GM19025 (cell line): Measurements from ENCODE around the gene APOC1.
"Not testable (repeated sequence)": the region's sequence is repeated elsewhere in the genome, so short reads cannot be mapped to it uniquely, and the experiment has no call there.

Experiments
- ATAC-seq: cut with Tn5 transposase; IDR thresholded peaks from one replicate; pipeline ENCODE4 v1.9.1; 2021; ENCODE audit warnings: mild to moderate bottlenecking, low read depth, moderate library complexity; ENCODE audit not compliant: unreplicated experiment

The APOC1 gene

DNA sequence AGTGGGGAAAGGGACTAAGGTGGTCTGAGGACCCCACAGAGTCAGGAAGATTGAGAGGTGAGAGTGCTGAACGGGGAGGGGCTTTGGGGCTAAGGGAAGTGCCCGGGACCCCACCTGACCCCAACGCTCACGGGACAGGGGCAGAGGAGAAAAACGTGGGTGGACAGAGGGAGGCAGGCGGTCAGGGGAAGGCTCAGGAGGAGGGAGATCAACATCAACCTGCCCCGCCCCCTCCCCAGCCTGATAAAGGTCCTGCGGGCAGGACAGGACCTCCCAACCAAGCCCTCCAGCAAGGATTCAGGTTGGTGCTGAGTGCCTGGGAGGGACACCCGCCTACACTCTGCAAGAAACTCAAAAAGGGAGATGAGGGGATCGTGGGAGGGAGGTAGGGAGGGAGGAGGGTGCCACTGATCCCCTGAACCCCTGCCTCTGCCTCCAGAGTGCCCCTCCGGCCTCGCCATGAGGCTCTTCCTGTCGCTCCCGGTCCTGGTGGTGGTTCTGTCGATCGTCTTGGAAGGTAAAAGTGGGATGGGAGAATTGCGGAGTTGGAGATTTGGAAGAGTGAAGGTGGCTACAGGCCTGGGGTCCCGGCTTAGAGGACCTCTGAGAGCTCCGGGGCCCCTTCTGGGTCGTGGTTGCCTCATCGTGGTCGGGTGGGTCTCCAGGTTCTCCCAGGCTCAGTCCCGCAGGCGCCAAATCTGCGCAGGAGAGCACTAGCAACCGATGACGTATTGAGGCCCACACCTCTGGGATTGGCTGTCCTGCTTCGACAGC, at the start of gene APOC1:
Gene APOC1, plus strand, starts transcription at position 176 of the 774 bp plus-strand sequence. Its CDS starts 284 bp downstream, at position 460.
- peak; percentile 80 for ATAC-seq

DNA sequence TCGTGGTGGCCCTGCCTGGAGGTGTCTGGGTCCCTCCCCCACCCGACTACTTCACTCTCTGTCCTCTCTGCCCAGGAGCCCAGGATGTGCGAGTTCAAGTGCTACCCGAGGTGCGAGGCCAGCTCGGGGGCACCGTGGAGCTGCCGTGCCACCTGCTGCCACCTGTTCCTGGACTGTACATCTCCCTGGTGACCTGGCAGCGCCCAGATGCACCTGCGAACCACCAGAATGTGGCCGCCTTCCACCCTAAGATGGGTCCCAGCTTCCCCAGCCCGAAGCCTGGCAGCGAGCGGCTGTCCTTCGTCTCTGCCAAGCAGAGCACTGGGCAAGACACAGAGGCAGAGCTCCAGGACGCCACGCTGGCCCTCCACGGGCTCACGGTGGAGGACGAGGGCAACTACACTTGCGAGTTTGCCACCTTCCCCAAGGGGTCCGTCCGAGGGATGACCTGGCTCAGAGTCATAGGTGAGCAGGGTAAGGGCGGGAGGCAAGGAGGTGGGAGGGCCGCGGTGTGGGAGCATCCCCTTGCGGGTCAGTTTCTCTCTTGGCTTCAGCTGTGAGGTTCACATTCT, 49.1 kb upstream of the APOC1 start:
- no peak for ATAC-seq

DNA sequence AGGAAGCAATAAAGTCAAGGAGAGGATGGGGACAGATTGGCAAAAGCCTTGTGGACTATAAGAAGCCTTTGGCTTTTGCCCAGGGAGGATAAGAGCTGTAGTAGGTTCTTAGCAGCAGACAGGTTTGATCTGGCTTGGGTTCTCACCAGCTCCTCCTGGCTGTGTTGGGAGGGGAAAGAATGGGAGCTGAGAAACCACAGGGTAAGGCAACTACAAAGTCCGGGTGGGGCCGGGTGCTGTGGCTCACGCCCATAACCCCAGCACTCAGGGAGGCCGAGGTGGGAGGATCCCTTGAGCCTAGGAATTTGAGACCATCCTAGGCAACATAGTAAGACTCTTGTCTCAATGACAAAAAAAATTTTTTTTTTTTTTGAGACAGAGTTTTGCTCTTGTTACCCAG, 47.7 kb upstream of the APOC1 start:
- ATAC-seq = no peak

DNA sequence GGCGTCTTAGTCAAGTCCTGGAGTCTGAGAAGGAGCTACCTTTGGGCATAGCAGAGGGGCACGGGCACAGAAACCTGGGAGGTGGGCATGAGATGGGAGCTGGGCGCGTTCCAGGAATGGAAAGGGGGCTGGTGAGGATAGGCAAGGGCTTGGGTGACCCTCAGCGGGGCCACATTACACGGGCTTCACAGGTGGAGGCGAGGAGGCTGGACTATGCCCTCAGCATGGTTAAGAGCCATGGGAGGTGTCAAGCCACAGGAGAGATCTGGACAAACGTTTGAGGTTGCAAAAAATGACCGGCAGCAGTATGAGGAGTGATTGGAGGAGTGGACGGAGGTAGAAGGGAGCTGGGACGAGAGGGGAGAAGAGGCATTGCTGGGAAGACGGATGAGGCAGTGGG, 46.8 kb upstream of the APOC1 start:
- no peak for ATAC-seq

DNA sequence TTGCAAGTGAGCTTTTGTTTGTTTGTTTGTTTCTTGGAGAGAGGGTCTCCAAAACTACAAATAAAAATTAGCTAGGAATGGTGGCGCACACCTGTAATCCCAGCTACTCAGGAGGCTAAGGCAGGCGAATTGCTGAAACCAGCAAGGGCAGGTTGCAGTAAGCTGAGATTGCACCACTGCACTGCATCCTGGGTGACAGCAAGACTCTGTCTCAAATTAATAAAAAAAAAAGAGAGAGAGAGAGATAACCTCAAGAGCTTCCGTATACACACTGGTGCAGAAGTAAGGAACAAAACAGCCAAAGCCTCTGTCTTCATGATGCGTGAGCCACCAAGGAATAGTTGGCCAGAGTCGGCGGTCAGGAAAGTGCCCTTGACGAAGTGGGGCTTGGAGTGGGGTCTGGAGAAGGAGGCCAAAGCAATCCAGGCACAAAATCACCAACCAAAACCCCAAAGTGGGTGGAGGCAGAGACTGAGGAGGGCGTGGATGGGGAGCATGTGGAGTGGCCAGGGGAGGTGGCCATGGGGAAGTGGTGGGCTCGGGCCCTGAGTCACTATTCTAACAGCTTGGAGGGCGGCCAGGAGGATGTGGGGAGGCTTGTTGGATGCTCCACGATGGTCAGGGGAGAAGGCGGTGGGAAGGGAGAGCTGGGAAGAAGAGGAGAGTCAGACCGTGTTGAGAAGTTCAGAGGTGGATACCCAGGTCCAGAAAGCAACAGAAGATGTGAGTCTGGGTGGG, 44.5 kb upstream of the APOC1 start:
- no peak for ATAC-seq

DNA sequence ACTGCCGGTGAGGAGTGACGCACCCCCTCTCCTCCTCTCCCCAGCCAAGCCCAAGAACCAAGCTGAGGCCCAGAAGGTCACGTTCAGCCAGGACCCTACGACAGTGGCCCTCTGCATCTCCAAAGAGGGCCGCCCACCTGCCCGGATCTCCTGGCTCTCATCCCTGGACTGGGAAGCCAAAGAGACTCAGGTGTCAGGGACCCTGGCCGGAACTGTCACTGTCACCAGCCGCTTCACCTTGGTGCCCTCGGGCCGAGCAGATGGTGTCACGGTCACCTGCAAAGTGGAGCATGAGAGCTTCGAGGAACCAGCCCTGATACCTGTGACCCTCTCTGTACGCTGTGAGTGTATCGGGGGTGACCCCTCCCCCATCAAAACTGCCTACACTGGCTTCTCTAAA, 42.6 kb upstream of the APOC1 start:
- no peak for ATAC-seq

DNA sequence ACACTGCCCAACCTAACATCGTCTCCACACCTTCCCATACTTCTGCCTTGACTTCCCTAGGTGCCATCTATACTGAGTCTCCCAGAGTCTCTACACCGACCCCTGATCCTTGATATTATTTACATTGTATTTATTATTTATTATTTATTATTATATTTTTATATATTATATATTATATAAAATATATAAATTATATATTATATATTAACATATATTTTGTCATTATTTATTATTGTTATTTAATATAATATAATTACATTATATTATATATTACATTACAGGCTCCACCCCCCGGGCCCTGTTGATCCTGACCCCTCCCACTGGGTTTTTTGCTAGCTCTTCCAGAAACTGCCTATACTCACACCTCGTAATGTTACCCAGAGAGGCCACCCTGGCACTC, 41.7 kb upstream of the APOC1 start:
- ATAC-seq = no peak

DNA sequence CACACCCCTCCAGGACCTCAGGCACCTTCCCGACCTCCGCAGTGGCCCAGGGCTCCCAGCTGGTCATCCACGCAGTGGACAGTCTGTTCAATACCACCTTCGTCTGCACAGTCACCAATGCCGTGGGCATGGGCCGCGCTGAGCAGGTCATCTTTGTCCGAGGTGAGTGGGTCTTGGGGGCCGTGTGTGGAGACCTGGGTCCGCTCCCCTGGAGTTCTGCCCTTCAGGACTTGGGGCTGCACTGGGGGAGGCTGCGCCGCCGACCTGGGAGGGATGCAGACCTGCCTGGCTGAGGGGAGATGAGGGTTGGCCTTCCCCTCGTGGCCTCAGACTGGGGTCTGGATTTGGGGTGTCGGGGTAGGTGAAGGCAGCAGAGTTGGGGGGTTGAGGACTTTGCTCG, 40.1 kb upstream of the APOC1 start:
- no peak for ATAC-seq

DNA sequence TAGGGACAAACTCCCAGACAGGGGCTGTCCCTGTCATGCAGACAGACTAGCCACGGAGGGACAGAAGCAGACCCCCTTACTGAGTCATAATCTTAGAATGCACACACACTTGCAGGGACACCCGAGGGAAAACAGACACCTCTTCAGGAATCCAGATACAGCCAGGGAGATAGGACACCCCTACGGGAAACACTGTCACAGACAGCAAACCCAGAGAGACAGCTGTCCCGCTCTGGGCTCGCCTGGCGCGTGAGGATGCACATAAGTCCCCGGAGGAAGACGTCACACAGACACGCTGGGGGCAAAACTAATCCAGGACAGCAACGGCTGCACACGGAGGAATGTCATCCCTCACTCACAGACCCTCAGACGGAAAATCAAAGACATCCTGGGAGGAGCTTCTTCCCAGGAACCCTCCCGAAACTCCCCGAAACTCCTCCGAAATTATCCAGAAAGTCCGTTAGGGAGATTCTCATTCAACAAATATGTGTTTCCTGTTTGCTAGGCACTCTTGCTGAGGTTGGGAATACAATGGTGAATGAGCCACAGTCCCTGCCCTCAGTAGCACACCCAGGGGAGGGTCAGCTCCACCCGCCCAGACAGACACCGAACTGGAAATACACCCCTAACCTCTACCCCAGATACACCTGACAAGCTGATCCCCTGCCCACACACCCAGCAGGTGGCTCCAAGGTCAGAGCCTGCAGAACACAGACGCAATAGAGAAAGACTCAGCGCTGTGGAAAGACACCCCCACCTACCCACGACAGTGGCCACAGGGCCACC, 38.5 kb upstream of the APOC1 start:
- no peak for ATAC-seq

DNA sequence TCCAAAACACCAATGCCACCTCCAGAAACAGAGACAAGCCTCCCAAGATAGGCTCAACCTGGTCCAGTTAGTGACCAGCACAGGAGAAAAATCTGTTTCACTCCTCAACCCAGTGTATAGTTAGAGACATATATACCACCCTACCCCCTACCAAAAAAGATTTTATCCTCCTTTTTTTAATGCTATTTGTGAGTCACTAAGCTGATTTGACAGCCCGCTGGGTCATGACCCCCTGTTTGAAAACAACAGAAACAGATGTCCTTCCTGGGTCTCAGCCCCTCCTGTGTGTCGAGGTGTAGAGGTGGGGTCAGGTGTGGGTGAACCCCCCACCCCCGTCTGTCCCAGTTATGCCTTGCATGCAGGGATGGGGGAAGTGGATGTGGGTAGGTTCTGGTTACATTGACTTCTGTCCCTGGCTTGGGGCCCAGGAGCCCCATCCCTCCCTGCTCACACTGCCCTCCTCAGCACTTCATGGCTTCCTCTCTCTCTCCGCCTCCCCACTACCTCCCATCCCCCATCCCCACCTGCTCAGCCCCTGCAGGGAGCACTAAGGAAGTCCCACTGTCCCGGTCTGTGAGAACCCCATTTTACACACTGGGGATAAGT, 37.4 kb upstream of the APOC1 start:
- no peak for ATAC-seq

DNA sequence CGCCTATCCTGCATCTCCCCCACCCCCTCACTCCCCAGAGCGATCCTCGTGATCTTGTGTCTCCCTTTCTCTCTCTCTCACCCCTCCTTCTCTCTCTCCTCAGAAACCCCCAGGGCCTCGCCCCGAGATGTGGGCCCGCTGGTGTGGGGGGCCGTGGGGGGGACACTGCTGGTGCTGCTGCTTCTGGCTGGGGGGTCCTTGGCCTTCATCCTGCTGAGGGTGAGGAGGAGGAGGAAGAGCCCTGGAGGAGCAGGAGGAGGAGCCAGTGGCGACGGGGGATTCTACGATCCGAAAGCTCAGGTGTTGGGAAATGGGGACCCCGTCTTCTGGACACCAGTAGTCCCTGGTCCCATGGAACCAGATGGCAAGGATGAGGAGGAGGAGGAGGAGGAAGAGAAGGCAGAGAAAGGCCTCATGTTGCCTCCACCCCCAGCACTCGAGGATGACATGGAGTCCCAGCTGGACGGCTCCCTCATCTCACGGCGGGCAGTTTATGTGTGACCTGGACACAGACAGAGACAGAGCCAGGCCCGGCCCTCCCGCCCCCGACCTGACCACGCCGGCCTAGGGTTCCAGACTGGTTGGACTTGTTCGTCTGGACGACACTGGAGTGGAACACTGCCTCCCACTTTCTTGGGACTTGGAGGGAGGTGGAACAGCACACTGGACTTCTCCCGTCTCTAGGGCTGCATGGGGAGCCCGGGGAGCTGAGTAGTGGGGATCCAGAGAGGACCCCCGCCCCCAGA, 36.1 kb upstream of the APOC1 start:
- ATAC-seq = no peak

DNA sequence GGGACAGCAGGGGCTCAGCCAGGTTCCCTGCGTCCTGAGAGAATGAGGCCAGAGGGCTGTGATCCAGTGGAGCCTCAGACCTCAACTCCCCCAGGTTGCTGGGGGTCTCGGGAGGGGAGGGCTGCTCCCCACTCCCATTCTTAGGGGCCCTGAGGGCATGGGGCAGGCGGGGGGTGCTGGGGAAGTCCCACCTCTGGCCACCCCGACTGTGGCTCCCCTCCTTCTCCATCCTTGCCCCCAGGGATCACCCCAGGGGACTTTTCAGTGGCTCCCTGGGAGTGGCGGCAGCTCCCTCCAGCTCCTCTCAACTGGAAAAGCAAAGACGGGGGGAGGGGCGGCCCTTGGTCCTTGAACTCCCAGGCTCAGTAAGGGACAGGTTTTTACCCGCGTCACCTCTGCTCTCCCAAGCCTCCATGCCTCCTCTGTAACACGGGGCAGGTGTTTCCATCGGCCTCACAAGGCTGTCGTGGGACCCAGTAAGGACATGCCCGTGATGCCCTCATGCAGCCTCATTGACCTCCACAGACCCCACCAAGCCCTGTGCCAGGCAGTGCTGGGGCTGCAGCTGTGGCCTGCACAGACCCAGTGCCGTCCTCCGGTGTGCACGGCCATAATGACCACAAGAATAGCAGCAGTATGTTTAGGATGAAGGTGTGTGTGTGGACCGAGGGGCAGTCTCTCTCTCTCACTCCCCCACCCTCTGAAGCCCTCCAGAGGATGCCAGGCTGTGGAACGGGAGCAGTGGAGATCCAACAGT, 34.9 kb upstream of the APOC1 start:
- ATAC-seq = no peak

DNA sequence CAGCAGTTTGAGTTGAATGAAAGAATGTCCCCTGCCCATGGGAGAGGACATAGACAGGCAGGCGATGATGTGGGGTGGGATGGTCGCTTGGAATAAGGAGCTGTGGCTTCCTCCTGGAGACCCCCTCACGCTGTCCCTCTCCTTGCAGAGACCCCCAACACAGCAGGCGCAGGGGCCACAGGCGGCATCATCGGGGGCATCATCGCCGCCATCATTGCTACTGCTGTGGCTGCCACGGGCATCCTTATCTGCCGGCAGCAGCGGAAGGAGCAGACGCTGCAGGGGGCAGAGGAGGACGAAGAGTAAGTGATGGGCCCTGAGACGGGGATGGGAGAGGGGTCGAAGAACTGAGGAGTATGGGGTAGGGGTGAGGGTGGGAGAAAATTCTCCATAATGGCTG, 32.3 kb upstream of the APOC1 start:
- no peak for ATAC-seq

DNA sequence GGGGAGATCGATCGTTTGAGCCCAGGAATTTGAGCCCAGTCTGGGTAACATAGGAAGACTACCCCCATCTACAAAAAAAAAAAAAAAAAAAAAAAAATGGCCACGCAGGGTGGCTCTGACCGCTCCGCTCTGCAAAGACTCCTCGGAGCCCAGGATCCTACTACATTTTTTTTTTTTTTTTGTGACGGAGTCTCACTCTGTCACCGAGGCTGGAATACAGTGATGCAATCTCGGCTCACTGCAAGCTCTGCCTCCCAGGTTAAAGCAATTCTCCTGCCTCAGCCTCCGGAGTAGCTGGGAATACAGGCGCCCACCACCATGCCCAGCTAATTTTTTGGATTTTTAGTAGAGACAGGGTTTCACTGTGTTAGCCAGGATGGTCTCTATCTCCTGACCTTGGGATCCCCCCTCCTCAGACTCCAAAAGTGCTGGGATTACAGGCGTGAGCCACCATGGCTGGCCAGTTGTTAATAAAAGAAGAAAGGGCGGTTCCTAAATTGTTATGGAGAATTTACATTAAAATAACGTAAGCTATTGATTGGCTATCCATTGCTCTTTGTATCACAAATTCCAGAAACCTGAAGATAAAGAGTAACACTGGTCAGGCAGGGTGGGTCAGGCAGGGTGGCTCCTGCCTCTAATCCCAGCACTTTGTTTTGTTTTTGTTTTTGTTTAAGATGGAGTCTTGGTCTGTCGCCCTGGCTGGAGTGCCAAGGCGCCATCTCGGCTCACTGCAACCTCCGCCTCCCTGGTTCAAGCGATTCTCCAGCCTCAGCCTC, 31.6 kb upstream of the APOC1 start:
- not testable (repeated sequence) for ATAC-seq

DNA sequence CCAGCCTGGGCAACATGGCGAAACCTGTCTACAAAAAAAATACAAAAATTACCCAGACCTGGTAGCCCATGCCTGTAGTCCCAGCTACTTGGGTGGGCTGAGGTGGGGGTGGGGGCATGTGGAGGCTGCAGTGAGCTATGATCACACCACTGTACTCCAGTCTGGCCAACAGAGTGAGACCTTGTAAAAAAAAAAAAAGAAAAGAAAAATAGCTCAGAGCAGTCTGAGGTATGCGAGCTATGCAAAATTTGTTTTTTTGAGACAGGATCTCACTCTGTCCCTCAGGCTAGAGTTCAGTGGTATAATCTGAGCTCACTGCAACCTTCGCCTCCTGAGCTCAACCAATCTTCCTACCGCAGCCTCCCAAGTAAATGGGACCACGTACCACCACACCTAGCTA, 30.5 kb upstream of the APOC1 start:
- ATAC-seq = no peak

DNA sequence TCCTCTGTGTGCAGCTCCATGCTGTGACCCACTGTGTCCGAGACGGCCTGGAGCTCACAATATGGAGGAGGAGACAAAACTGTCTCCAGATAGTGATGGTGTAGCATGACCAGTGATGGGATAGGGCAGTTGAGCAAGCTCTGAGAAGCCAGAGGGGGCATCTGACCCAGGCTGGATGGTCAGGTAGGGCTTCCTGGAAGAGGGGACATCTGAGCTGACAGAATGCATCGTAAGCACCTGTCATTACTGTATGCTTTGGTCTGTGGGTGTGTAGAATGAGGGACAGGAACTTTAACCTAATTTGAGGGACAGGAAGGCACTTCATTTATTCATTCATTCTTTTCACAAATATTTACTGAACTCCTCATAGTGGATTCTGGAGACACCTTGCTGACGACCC, 29.8 kb upstream of the APOC1 start:
- no peak for ATAC-seq

DNA sequence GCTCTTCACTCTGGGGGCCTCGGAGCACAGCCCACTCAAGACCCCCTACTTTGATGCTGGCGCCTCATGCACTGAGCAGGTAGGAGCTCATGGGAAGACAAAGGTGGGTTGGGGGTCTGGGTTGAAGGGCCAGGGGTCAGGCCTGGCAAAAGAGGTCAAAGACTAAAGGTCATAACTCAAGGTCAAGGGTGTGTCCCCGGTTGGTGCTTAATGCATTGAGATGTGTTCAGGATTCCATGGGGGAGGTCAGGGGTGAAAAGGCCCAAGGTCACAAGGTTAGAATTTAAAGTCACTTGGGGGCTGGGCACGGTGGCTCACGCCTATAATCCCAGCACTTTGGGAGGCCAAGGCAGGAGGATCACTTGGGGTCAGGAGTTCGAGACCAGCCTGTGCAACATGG, 28.3 kb upstream of the APOC1 start:
- no peak for ATAC-seq

DNA sequence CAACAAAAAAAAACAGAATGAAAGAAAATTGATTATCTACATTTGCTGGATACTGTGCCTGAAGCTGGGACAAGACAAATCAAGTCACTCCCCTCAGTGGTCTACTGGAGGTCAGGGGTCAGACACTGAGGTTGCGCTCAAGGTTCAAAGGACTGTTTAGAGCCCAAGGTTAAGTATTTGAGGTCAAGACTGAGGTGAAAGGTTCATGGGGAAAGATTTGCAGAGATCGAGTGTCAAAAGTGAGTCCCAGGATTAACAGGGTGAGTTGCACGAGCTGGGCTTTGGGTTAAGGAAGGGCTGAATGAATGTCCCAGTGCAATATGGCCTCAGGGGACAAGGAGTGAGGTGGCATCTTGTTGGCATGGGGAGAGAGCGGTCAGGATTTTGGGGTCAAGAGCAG, 26.8 kb upstream of the APOC1 start:
- no peak for ATAC-seq
